Activated CD4-positive, alpha-beta T cell treated with anti-CD3 and anti-CD28 coated beads, Interleukin-2, Interleukin-4, amounts not matched to agents 100 ng/mL and 50 ng/mL, durations not matched to agents 16 hours and 8 hours (primary cell): ENCODE measurements around the gene PTCHD1.

Experiments
- DNase-seq: peaks from one replicate; pipeline ENCODE4 v3.0.0-alpha.2; 2020; ENCODE audit warnings: low spot score

Gene PTCHD1

DNA sequence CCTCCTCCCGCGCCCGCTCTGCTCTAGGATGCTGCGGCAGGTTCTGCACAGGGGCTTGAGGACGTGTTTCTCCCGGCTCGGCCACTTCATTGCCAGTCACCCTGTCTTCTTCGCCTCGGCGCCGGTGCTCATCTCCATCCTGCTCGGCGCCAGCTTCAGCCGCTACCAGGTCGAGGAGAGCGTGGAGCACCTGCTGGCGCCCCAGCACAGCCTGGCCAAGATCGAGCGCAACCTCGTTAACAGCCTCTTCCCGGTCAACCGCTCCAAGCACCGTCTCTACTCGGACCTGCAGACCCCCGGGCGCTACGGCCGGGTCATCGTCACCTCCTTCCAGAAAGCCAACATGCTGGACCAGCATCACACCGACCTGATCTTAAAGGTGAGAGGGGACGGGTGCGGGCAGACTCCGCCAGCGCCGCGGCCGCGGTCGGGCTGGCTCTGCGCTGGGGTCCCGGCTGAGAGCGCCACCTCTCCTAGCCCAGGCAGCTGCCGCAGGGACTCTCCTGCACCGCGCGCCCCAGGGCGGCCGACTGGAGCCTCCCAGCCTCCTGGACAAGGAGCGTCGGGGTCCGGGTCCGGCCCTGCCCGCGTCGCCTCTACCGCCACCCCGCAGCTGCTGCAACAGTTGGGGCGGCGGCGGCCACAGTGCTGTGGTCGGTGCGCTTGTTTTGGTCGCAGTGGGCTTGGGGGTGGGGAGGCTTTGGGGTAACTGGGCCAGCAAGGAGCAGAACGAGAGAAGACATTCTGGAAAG is at the start of gene PTCHD1:
Gene PTCHD1 (plus strand): TSS at position 2 of the 752 bp plus-strand sequence. CDS start 27 bp downstream, at position 29.
- no peak for DNase-seq

DNA sequence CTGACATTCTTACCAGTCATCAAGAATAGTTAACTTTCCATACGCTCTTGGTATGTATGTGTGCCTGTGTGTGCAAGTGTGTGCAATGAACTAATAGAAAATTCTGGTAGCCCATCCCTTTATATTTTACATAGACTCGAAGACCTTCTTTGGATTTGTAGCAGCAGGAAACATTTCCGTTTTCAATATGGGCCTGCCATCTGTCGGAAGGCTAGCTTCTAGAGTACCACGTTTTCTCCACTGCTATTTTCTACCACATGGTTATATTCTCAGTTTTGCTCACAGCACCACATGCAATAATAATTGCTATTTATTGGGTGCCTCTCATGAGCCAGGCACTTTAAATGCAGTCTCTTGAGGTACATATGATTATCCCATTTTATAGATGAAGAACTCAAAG is 47.9 kb upstream of the PTCHD1 start:
- no peak for DNase-seq

DNA sequence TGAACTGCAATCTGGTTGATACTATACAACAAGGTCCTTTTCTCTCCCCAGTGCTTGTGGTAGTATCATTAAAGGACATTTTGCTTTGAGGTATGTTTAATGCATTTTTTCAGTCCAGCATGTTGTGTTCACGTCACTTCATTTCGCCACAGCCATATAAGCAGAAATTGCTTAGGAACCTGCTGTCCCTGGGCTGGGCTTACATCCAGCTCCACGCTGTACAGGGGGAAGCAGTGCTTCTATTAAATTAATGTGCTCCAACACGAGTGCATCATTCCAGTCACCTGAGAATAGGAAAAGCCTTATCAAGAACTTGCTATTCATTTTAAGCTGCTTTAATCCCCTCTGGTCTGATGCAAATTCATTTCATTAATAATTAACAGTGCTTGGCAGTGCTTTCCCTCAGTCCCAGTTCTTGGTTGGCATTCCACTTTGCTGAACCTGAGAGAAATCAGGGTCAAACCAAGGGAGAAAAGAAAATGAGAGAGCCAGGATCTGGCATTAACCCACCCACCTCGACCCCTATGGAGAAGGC is 47.4 kb upstream of the PTCHD1 start:
- DNase-seq = no peak

DNA sequence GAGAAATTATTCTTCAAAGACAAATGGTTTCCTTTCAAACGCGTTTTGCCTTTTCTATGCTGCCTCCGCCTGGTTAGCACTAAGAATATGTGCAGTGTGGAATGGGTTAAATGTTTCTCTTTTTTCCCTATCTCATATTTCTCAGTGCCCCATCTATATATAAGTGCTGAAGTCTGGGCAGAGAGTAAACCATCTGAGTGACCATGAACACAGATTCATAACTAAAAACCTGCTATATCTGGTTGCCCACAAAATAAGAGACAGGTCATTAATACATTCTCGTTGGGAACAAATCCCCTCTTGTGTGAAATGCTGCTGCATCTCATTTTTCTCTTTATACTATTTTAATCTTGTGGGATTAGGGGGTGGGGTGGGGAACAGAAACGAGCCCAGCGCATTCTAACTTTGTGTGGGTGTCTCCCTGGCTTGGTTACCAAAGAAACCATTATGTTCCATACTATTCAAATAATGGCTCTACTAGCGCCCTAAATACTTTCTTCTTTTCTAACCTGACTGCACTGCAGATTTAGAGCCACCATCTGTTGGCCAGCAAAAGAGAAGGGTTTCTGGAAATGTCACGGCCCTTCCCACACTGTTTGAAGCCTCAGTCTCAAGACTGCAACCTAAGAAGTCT is 42.2 kb upstream of the PTCHD1 start:
- DNase-seq = no peak

DNA sequence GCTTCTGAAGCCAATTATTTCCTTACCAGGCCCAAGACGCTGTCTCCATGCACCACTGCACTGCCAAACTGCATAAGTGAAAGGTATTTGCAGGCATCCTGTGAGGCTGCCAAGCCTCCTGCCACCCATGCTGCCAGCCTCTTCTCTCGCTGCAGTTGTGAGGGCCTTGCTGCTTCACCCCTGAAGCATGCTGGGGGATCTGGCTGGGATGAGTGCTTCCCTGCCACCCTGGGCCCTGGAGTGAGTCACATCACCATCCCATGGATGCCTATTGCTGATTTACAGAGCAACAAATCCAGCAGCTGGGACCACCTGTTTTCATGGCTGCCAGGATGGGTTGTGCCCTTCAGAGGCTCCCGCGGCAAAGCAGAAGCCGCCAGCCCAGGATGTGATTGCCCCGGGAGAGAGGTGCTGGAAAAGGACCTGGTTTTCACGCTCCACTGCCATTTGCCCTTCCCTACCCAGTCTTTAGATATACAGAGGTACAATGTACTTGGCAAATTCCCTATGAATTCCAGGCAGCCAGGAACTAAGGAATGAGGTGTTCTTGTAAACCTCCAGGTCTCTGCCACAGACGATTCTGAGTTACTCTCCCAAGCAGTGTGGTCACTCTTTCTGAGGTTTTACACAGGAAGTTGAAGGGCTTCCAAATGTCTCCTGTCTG is 41.5 kb upstream of the PTCHD1 start:
- no peak for DNase-seq

DNA sequence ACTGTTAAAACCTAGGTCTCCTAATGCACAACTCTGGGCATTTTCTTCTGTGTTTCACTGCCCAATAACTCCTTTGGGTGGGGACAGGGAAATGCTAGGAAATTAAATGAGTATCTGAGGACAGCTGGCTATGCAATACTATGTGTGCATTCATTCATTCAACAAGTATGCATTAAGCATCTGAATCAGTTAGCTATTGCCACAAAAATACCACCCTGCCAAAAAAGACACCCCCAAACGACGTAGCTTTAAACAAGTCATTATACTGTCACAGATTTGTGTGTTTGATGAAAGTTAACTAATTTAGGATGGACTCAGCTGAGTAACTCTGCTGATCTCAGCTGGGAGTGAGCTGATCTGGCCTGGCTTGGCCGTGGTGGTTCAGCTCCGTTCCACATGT is 29.8 kb upstream of the PTCHD1 start:
- DNase-seq = no peak

DNA sequence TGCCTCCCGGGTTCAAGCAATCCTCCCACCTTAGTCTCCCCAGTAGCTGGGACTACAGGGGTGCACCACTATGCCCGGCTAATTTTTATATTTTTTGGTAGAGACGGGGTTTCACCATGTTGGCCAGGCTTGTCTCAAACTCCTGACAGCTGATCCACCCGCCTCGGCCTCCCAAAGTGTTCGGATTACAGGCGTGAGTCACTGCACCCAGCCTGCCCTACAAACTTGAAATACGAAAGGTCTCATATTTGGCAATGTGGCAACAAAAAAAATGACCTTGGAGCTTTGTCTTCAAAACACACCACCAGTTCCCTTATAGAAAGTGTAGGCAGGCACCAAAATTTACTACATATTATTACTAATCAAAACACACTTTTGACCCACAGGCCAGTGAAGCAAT is 22.9 kb upstream of the PTCHD1 start:
- no peak for DNase-seq

DNA sequence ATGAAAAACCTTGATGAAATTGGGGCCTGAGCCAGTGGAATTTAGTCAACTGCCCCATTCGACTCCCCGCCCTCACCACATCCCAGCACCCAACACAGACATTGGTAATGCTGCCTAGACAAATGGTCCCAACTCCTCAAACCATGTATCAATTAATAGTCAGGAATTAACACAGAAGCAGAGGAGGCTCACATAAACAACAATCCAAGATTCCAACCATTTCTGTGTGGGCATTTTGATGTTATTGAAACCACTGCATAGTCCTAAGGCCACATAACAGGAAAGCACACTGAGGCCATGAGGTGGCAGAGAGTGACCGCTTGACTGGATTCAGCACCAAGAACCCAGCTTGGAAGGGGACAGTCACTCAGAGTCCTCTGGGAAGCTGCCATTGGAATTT is 22.5 kb upstream of the PTCHD1 start:
- DNase-seq = no peak

DNA sequence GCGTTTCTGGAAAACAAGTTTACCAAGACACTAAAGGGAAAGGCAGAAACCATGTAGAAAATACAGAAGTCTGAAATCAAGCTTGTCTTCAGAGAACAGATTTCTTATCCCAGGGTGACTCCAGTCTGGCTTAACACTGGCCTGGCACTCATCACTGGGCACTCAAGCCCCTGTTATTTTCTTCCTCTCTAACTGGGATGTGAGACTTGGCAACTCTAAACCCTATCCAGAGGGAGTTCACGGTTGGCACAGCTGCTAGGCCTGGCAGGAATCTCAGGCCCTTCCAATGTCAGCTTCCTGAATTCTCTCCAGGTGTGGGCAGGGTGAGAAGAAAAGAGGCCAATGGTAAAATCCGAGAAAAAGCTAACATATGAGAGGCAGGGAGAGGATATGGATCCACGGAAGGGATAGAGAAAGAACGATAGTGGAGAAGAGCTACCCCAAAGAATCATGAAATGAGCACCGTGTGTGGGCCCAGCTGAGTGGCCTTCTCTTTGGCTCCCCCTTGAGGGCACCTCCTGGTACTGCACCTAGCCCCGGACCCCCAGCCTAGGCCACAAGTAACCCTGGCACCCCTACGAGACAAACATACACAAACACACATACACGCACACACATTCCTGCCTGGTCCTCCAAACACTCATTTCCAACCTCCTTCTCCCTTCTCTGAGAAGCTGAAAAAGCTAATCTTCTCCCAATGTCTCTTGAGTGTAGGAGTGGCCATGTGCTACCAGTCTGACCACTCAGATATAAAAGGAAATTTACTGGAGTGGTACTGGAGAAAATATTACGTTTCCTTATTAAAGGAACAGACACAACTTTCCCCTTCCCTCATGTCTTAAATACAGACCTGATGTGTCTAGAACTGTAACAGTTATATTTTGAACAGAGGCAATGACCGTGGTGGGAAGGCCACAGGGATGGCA is 16.6 kb upstream of the PTCHD1 start:
- DNase-seq = peak; percentile 44

DNA sequence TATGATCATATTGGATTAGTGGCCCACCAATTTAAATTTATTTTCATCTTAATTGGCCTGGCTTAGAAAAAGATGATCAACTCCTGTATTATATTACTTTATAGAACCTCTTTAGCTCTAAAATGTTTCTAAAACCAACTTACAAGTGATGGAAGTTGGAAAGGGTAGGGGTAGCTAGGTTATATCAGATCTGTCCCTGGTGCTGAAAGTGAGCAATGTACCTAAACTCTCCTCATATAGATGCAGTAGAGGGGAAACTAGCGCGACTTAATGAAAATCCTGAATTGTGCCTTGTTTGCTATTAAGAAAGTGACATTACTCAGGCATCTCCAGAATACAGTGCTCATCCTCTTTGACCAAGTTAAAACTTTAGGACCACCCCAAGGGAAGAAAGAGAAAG is 7.5 kb upstream of the PTCHD1 start:
- no peak for DNase-seq

DNA sequence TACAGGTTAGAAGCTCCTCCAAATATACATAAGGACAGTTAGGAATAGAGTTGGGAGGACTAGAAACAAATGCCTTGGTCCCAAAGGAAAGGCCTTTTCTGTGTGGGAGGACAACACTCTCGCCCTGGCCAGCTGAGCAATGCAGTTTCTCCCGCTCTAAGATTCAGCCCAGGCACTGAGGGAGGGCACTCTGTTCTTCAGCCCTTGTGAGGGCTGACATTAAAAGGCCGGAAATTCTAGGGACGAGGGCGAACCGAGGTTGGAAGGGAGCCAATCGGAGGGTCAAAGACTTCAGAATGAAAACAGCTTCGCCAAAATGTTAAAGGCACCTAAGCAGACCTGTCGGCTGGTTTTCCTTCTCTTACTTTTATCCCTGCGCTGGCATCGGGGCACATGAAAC is 2.9 kb upstream of the PTCHD1 start:
- DNase-seq = no peak

DNA sequence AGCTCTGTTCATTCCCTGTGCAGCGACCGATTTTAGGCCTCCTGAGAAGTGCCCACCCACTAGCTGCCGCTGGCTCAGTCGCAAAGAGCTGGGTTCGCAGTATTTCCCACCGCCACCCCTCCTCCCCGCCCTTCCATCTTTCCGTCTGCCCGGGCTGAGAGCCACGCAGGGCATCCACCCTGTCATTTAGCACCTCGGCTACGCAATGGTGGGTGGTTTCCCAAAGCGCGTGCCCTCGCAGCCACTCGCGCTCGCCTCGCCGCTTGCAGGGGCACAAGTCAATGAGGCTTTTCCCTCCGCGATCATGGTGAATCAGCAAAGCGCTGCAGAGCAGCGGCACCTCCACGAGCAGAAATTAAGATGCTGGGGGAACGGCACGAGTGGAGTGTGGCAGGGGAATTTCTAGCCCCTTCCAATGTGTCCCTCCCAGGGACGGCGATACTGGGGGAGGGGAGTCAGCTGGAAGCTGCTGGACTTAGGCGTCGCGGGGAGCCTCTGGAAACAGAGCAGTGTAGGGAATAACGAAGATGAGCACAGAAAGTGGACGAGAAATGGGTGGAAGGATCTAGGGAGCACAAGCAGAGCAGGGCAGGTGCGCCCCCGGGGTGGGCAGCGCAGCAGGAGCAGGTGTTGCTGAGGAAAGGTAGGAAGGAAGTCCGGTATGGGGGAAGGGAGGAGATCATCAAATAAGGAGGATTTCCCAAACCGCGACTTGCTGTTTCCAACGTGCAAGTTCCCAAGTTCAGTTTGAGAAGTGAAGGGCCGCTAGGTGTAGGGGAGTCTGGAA is 2.4 kb upstream of the PTCHD1 start:
- DNase-seq = no peak

DNA sequence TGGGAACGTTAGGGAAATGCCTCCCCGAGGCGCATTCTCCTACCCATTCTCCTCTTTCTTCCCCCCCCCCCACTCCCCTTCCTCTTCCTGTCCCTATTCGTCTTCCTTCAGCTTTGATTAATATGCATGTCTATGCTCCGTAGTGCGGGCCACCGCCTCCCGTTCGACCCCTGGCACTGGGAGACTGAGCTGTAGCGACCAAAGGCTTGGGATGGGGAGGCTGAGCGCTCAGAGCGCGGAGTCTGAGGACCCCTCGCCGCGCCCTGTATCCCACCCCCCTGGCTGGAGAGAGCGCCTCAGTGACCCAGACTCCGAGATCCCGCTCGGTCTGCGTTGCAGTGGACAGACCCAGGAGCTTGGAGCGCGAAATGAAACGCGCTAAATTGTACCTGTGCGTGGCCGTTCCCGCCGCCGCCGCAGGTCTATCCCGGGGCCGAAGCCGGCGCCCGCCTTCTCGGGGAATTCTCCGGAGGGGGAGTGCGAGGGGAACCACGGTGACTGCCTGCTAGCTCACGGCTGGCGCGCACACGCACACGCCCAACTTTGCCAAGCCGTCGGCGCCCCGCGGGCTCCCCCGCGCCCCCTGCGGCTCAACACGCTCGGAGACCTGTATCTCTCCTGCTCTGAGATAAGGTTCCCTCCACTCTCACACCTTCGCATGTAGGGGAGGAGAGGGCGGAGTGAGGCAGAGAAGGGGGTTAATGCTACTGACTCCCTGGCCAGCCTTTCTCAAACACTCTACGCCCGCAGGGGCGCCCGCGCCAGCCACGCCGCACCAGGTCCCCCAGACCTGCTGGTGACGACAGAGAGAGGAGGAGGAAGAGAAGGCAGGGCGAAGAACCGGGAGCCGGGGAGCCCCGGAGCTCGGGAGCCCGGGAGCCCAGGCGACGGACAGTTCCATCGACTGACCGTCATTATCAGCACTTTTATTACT is 1.5 kb upstream of the PTCHD1 start:
- DNase-seq = no peak

DNA sequence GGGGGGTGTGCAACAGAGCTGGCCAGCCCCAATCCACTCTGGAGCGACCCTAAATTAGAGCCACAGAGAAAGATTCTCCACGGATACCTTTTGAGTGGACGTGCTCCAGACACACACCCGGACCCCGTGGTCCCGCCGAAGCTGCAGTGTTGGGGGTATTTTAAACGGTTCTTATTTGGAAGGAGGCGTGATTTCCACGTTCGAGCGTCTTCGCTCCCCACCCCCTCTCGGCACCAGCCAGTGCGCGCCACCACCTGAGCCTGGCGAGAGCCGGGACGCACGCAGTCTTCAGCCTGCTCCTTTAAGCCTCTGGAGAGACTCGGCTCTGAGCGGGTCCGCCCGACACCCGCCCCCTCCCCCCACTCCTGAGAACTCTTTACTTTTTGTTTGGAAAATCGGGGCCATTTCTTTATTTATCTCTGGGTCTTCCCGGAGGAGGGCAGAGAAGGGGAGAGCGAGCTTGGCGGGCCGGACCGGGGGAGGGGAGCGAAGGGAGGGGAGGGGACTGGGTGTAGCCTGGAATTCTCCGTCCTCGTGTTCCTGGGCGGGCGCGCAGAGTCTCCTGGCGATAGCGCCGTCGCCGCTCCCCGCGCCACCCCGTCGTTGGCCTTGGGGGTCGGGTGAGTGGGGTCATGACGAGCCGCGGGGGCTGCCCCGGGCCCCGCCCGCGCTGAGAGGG is 668 bp upstream of the PTCHD1 start:
- no peak for DNase-seq

DNA sequence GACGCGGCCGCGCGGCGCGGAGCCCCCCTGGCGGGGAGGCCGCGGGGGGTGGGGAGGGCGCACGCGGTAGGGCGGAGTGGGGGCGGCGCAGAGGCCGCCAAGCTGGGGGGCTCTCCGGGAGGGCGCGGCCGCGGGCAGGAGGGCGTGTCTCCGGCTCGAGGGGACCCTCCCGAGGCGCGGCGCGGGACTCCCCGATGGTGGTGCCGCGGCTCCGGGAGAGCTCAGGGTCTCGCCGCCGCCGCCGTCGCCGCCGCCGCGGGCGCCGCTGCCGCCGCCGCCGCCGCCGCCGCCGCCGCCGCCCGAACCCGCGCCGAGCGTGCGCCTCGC is 165 bp upstream of the PTCHD1 start:
- no peak for DNase-seq

DNA sequence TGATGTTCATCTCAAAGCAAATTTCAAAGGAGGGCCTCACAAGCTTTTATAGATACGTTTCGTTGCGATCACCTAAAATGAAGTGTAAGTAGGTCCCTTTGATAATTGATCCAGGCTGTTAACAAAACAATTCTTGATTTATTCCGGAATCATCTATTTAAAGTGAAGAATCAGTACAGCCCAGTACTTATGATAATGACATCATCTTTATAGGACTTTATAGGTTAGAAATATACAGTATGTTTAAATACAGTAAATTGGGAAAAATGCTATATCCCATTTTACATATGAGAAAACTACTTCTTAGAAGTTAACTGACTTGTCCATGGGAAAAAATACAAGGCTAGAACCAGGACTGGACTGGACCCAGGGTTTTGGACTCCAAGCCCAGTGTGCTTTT is 3.7 kb downstream of the PTCHD1 start:
- DNase-seq = no peak

DNA sequence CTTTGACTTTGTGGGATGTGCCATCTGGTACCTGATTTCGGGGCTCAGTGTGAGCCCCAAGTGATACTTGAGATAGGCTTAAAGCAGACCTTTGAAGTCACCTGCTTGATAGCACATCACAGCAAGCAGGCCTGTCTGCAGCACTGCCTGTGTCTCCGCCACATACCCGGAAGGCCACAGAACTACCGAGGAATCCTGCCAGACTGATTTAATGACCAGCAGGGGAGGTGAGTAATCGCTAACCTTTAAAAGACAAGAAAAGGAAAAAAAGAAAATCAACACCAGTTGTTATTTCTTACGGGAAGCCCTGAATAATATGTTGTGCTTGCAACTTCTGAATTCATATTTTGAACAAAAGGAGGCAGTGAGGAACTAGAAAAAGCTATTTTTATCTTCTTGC is 6.8 kb downstream of the PTCHD1 start:
- no peak for DNase-seq

DNA sequence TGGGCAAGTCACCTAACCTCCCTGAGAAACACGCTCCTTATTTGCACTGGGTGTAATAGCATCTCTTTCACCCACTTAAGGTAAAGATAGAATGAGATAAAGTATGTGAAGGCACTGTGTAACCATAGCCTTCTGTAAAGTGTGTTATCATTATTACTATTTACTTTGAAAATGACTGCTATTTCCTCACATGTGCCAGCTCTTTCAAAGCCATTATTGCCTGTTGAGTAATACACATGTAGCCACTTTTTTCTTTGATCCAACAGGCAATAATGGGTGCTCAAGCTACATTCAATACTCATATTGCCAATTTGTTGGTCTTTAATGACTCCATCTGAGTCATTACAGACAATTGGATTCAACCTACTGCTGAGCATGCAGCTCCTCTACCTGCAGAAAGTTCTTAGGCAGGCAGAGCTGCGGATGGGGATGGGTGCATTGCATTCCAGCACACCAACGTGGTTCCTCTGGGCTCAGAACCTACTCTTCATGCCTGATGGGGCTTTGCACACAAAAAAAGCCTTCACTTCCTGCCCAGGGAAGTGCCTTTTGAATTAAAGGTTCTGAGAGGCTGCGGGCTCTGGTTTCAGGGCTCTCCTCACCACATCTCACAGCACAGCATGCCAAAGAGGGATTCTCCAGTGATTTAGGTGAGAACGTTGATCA is 9.7 kb downstream of the PTCHD1 start:
- peak; percentile 3 for DNase-seq

DNA sequence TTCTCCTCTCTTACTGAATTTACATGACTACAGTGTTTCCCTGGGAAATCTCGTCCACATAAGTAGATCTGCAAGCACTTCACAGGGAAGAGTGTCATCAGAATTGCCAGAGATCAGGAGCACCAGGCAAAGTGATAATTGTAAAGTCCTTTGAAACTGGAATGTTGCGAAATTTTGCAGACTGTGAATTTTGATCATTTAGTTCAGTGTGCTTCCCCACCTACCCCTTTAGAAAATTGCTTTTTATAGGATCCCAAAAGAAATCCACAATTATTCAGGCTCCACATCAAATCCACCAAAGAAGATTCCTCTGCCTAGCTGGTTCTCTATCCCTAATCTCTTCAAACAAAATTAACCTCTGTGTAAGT is 10.2 kb downstream of the PTCHD1 start:
- no peak for DNase-seq
